NB4 (cell line): Measurements from ENCODE around the gene LIPM.

Source experiments
- DNase-seq: peaks from one replicate; pipeline ENCODE4 v3.0.0; 2010; ENCODE audit warnings: low read depth
- H3K4me3 ChIP-seq: one replicate; pipeline ENCODE4 v1.5.1; 2011; ENCODE audit warnings: mild to moderate bottlenecking, low read depth, low read length, moderate library complexity
- CTCF ChIP-seq: IDR thresholded peaks from one replicate; pipeline ENCODE4 v1.5.1; 2012; ENCODE audit warnings: low read depth, low read length
- MAX ChIP-seq: IDR thresholded peaks from 2 replicates; pipeline ENCODE4 v1.6.1; 2011; ENCODE audit warnings: low read depth, low read length
- MYC ChIP-seq: IDR thresholded peaks from 2 replicates; pipeline ENCODE4 v1.6.1; 2011; ENCODE audit warnings: low read depth, low read length
- POLR2A ChIP-seq: IDR thresholded peaks from 2 replicates; pipeline ENCODE4 v1.6.1; 2011; ENCODE audit warnings: mild to moderate bottlenecking; ENCODE audit not compliant: insufficient read length; ENCODE audit errors: extremely low read depth

Gene LIPM

GRCh38 chr10:88804083-88804812, 1.7 kb downstream of the LIPM start:
- TF ChIP-seq MYC = no peak
- no peak for TF ChIP-seq POLR2A
- no peak for TF ChIP-seq MAX
- no peak for TF ChIP-seq CTCF
- H3K4me3 ChIP-seq = no peak overlapping the region
- DNase-seq = no peak

GRCh38 chr10:88805361-88805760, 2.8 kb downstream of the LIPM start:
- no peak for TF ChIP-seq MAX
- TF ChIP-seq CTCF = no peak
- TF ChIP-seq POLR2A = no peak
- TF ChIP-seq MYC = no peak
- DNase-seq = no peak
- no peak overlapping the region for H3K4me3 ChIP-seq

GRCh38 chr10:88805924-88806323, 3.4 kb downstream of the LIPM start:
- no peak for TF ChIP-seq CTCF
- TF ChIP-seq MYC = no peak
- TF ChIP-seq MAX = no peak
- TF ChIP-seq POLR2A = no peak
- no peak for DNase-seq
- H3K4me3 ChIP-seq = no peak overlapping the region

- H3K4me3 ChIP-seq = no peak overlapping the region
- no peak for DNase-seq
- no peak for TF ChIP-seq MYC
Observed at GRCh38 chr10:88809621-88810020, 7.1 kb downstream of the LIPM start.

GRCh38 chr10:88810196-88810961, 7.8 kb downstream of the LIPM start:
- peak; percentile 68 for DNase-seq
- TF ChIP-seq MYC = no peak; the same call in 1 of the 2 replicates
- TF ChIP-seq CTCF = peak; percentile 87
- TF ChIP-seq MAX = 0 out of 2 replicates have a peak, but pooled peaks have one; percentile 34
- no peak overlapping the region for H3K4me3 ChIP-seq

- H3K4me3 ChIP-seq = no peak overlapping the region
- DNase-seq = no peak
- TF ChIP-seq MAX = no peak
- TF ChIP-seq CTCF = no peak
- no peak for TF ChIP-seq POLR2A
- TF ChIP-seq MYC = no peak
Observed at GRCh38 chr10:88813200-88813599, 10.7 kb downstream of the LIPM start.
